HCT116 (cell line): ENCODE measurements around the gene CSTPP1. TPM values are rescaled to one million over a fixed set of nuclear protein-coding genes. Genes with fewer than 3 reads are reported as not detected.

Experiments used
- ATAC-seq: fragments of 200-7000 bp; cut with Tn5 transposase; 2 replicates; pipeline ENCODE4 v1.9.1; 2020; ENCODE audit warnings: mild to moderate bottlenecking, moderate library complexity
- BruUV-seq: library from RNA; stranded (reverse); fragments of 400-500 nt; replicated peaks from 2 replicates; lab custom pipeline; 2021; lab: Mats Ljungman, UMichigan
- CTCF ChIA-PET: fragments of 300-600 bp; sonication (Branson Sonifier 250); formaldehyde crosslinking; loops from one replicate; lab custom pipeline; 2021; ENCODE audit warnings: antibody characterized with exemption; lab: Charles Lee
- POLR2A ChIA-PET: fragments of 300-600, 350-600 bp; sonication (Branson Sonifier 250); formaldehyde crosslinking; loops from one replicate; lab custom pipeline; 2021; ENCODE audit warnings: antibody characterized with exemption; lab: Charles Lee
- RAD21 ChIA-PET, 2 experiments: fragments of 300-600 bp; sonication (Branson Sonifier 250); formaldehyde crosslinking; loops; one replicate each; lab custom pipeline; 2023; ENCODE audit warnings: low total read pairs in 2 of 2; ENCODE audit not compliant: uncharacterized antibody in 2 of 2, unreplicated experiment in 2 of 2, low non-redundant PET in 1 of 2; lab: Charles Lee
- DNase-seq: peaks from one replicate; pipeline ENCODE4 v3.0.0-alpha.2; 2010; ENCODE audit warnings: low read depth, low spot score
- H2AFZ ChIP-seq: fragments of 200-600 bp; shearing (Covaris generic), sonication (generic); 2 replicates; pipeline ENCODE4 v1.6.1; 2017; ENCODE audit warnings: low read depth, mixed run types, mixed read lengths, antibody characterized with exemption, low read length; ENCODE audit not compliant: poor library complexity, severe bottlenecking
- H3K27ac ChIP-seq: 2 replicates; pipeline ENCODE4 v1.5.1; 2012; ENCODE audit warnings: low read depth, low read length
- H3K27me3 ChIP-seq: fragments of 200-600 bp; sonication (generic); 2 replicates; pipeline ENCODE4 v1.6.1; 2016; ENCODE audit warnings: mixed run types, low read length, mixed read lengths; ENCODE audit not compliant: insufficient read depth
- H3K36me3 ChIP-seq, 2 experiments: fragments of 200-500 bp in 1 of 2; fragments of 200-600 bp in 1 of 2; sonication (Bioruptor generic) in 1 of 2; sonication (generic) in 1 of 2; 2 replicates each; pipeline versions ENCODE4 v1.5.1 to v1.6.1; 2014 to 2016; ENCODE audit warnings: low read length in 2 of 2, inconsistent platforms in 1 of 2, mixed read lengths in 1 of 2, mixed run types in 1 of 2; ENCODE audit not compliant: insufficient read depth in 2 of 2, control insufficient read depth in 1 of 2
- H3K4me1 ChIP-seq, 2 experiments: fragments of 200-600 bp in 1 of 2; sonication (generic) in 1 of 2; 2 replicates each; pipeline versions ENCODE4 v1.5.1 to v1.6.1; 2012 to 2017; ENCODE audit warnings: low read length in 2 of 2, inconsistent platforms in 1 of 2, mild to moderate bottlenecking in 1 of 2, mixed read lengths in 1 of 2, mixed run types in 1 of 2, moderate library complexity in 1 of 2; ENCODE audit not compliant: insufficient read depth in 2 of 2, control insufficient read depth in 1 of 2
- H3K4me2 ChIP-seq: fragments of 200-600 bp; sonication (generic); 2 replicates; pipeline ENCODE4 v1.6.1; 2017; ENCODE audit warnings: mixed run types, low read length, mixed read lengths
- H3K4me3 ChIP-seq, 2 experiments: fragments of 200-600 bp in 1 of 2; sonication (generic) in 1 of 2; replicated peaks in 1 of 2; 2 replicates each; pipeline ENCODE4 v1.5.1; 2011 to 2016; ENCODE audit warnings: low read length in 2 of 2, control low read depth in 1 of 2, low read depth in 1 of 2, mild to moderate bottlenecking in 1 of 2, mixed read lengths in 1 of 2, mixed run types in 1 of 2
- H3K79me2 ChIP-seq: fragments of 200-600 bp; sonication (generic); 2 replicates; pipeline ENCODE4 v1.6.1; 2017; ENCODE audit warnings: mild to moderate bottlenecking, mixed run types, low read length, moderate library complexity, mixed read lengths; ENCODE audit not compliant: insufficient read depth
- H3K9ac ChIP-seq: fragments of 200-600 bp; sonication (generic); 2 replicates; pipeline ENCODE4 v1.6.1; 2016; ENCODE audit warnings: low read length, mixed read lengths
- H3K9me2 ChIP-seq: fragments of 200-600 bp; sonication (generic), shearing (Covaris generic); 2 replicates; pipeline ENCODE4 v1.6.1; 2017; ENCODE audit warnings: mixed run types, mild to moderate bottlenecking, moderate library complexity; ENCODE audit not compliant: insufficient read depth
- H3K9me3 ChIP-seq, 2 experiments: fragments of 200-500 bp in 1 of 2; fragments of 200-600 bp in 1 of 2; sonication (Bioruptor generic) in 1 of 2; sonication (generic) in 1 of 2; 2 replicates each; pipeline ENCODE4 v1.6.1; 2014 to 2017; ENCODE audit warnings: low read length in 2 of 2, mixed read lengths in 2 of 2, inconsistent platforms in 1 of 2, low read depth in 1 of 2, mild to moderate bottlenecking in 1 of 2, mixed run types in 1 of 2, moderate library complexity in 1 of 2; ENCODE audit not compliant: control insufficient read depth in 1 of 2, insufficient read depth in 1 of 2
- H4K20me1 ChIP-seq: fragments of 200-600 bp; sonication (generic), shearing (Covaris generic); 2 replicates; pipeline ENCODE4 v1.6.1; 2017; ENCODE audit warnings: mixed run types, mild to moderate bottlenecking, moderate library complexity; ENCODE audit not compliant: insufficient read depth
- CBX3 ChIP-seq: IDR thresholded peaks from 2 replicates; pipeline ENCODE4 v1.6.1; 2012; ENCODE audit warnings: low read depth
- CEBPB ChIP-seq: IDR thresholded peaks from 2 replicates; pipeline ENCODE4 v1.6.1; 2012; ENCODE audit warnings: low read depth
- ELF1 ChIP-seq: IDR thresholded peaks from 2 replicates; pipeline ENCODE4 v1.6.1; 2012; ENCODE audit warnings: low read depth, borderline replicate concordance
- FOSL1 ChIP-seq: IDR thresholded peaks from 2 replicates; pipeline ENCODE4 v1.6.1; 2012; ENCODE audit warnings: low read depth
- JUND ChIP-seq: IDR thresholded peaks from 2 replicates; pipeline ENCODE4 v1.6.1; 2012
- POLR2AphosphoS5 ChIP-seq: IDR thresholded peaks from 2 replicates; pipeline ENCODE4 v1.6.1; 2011; ENCODE audit warnings: mild to moderate bottlenecking, low read depth, low read length, moderate library complexity
- RAD21 ChIP-seq: IDR thresholded peaks from 2 replicates; pipeline ENCODE4 v1.6.1; 2012; ENCODE audit warnings: low read depth, mild to moderate bottlenecking
- SIN3A ChIP-seq: IDR thresholded peaks from 2 replicates; pipeline ENCODE4 v1.6.1; 2012; ENCODE audit warnings: low read depth
- TCF7L2 ChIP-seq: IDR thresholded peaks from 2 replicates; pipeline ENCODE4 v1.7.0; 2011; ENCODE audit warnings: borderline replicate concordance, inconsistent platforms; ENCODE audit not compliant: insufficient read depth, insufficient read length; ENCODE audit errors: extremely low read depth
- ZFX ChIP-seq: fragments of 450-650 bp; IDR thresholded peaks from 2 replicates; pipeline ENCODE4 v1.6.1; 2017
- ZNF274 ChIP-seq: fragments of 200-500 bp; sonication (Bioruptor generic); IDR thresholded peaks from 2 replicates; pipeline ENCODE4 v1.6.1; 2014; ENCODE audit warnings: mild to moderate bottlenecking, low read depth, low read length, inconsistent platforms
- intact Hi-C: fragments of 100-400 bp; cut with micrococcal nuclease; formaldehyde crosslinking; loops from 2 replicates; pipeline ENCODE4 v1.10.0; 2022
- total RNA-seq: library from RNA; stranded (reverse); gene quantifications from one replicate; pipeline ENCODE4 v1.2.1, GENCODE V29; 2021; ENCODE audit not compliant: unreplicated experiment
- TF ChIP-seq, protein P1 (sequence below): IDR thresholded peaks from 2 replicates; pipeline ENCODE4 v1.6.1; 2012
- TF ChIP-seq, protein P2 (sequence below): IDR thresholded peaks from 2 replicates; pipeline ENCODE4 v1.6.1; 2011; ENCODE audit warnings: mild to moderate bottlenecking, low read length, moderate library complexity; ENCODE audit not compliant: insufficient replicate concordance; ENCODE audit errors: extremely low read depth
- TF ChIP-seq, protein P3 (sequence below): IDR thresholded peaks from 2 replicates; pipeline ENCODE4 v1.6.1; 2012; ENCODE audit warnings: low read depth

CSTPP1 gene
- total RNA-seq, 1 experiment from 2014 or later = 24.7 TPM

DNA sequence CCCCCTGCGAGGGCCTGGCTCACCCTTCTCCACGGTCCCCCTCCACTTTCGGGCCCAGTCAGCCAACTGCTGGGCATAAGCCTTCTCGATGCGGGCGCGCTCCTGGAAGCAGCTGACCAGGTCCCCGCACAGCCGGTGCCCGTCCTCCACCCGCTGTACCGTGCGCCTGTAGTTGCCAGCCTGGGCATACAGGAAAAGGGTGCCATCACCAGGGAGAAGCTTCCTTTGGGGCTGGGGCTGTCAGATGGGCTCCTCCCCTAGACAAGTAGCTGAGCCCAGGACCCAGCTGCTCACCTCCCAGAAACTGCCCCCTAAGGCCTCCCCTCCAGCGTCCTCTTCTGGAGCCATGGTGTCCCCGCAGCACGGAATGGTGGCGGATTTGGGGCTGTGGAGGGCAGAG is 245.8 kb downstream of the CSTPP1 start:
- ATAC-seq (no peak), DNase-seq (no peak)
- no peak overlapping the region for H3K27ac ChIP-seq
- no peak overlapping the region for H3K4me3 ChIP-seq
- no peaks in the 10 kb centered on the region; a peak in 1 of 4 replicates for H3K36me3 ChIP-seq
- ChIA-PET POLR2A (no interaction called here), RAD21 (no interaction called here), CTCF (no interaction called here)
- intact Hi-C loops = no loop called here
- no peak overlapping the region for H3K4me2 ChIP-seq
- TF ChIP-seq POLR2AphosphoS5 (no peak), CBX3 (no peak), JUND (no peak), FOSL1 (no peak), RAD21 (no peak), ZFX (no peak), ELF1 (no peak)
- TF ChIP-seq, protein P1, sequence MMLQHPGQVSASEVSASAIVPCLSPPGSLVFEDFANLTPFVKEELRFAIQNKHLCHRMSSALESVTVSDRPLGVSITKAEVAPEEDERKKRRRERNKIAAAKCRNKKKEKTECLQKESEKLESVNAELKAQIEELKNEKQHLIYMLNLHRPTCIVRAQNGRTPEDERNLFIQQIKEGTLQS = no peak
- no peaks in the 10 kb centered on the region for H3K9me3 ChIP-seq
- H3K27me3 ChIP-seq = no peaks in the 10 kb centered on the region
- H3K79me2 ChIP-seq = peaks cover 33% of the 10 kb centered on the region
- no peak overlapping the region for H2AFZ ChIP-seq
- no peaks in the 10 kb centered on the region for H3K9me2 ChIP-seq
- no peaks in the 10 kb centered on the region for H4K20me1 ChIP-seq
- H3K4me1 ChIP-seq = peaks cover 18 to 34% of the 10 kb centered on the region in 2 experiments
- no peak overlapping the region for H3K9ac ChIP-seq
- BruUV-seq = no TSS peak

DNA sequence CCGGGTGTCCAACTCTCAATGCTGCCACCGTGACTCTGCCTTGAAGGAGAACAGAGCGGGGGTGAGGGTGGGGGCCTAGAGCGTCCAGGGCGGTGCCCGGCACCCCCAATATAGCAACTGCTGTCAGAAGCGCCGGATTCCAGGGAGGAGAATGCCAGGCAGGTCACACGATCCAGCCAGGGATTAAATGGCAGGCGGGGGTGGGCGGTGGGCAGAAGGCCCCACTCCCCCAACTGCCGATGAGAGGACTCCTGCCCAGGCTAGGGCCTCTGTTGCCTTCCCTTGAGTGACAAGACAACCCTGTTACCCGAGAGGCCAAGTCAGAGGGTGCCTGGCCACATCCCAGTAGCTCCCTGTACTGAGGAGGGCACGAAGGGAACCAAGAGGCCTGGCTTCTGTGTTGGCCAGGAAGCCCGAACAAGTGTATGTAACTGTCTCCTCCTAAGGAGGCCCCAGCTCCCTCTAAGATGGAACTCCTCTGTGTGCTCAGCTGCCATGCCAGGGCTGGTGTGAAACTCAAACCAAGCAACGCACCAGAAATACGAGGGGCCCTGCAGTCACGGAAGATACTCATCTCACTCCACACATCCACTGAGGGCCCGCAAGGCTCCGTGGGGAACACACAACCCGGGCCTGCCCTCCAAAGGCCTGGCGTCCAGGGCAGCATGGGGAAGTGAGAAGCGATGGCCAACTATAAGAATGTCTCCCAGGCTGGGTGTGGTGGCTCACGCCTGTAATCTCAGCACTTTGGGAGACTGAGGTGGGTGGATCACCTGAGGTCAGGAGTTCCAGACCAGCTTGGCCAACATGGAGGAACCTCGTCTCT is 246.7 kb downstream of the CSTPP1 start:
- intact Hi-C loops = no loop called here
- Histone ChIP-seq H2AFZ (no peak overlapping the region), H3K9me2 (no peaks in the 10 kb centered on the region), H3K4me1 (peaks cover 18 to 33% of the 10 kb centered on the region in 2 experiments), H3K36me3 (no peaks in the 10 kb centered on the region; a peak in 1 of 4 replicates), H3K4me2 (no peak overlapping the region), H3K27me3 (no peaks in the 10 kb centered on the region), H3K27ac (no peak overlapping the region), H4K20me1 (no peaks in the 10 kb centered on the region), H3K79me2 (peaks cover 33% of the 10 kb centered on the region), H3K9me3 (no peaks in the 10 kb centered on the region), H3K4me3 (no peak overlapping the region), H3K9ac (no peak overlapping the region)
- ChIA-PET POLR2A (no interaction called here), RAD21 (no interaction called here), CTCF (no interaction called here)
- DNase-seq = no peak
- TF ChIP-seq CEBPB = no peak
- no peak for TF ChIP-seq ZNF274
- TF ChIP-seq FOSL1 = no peak
- TF ChIP-seq, protein P2, sequence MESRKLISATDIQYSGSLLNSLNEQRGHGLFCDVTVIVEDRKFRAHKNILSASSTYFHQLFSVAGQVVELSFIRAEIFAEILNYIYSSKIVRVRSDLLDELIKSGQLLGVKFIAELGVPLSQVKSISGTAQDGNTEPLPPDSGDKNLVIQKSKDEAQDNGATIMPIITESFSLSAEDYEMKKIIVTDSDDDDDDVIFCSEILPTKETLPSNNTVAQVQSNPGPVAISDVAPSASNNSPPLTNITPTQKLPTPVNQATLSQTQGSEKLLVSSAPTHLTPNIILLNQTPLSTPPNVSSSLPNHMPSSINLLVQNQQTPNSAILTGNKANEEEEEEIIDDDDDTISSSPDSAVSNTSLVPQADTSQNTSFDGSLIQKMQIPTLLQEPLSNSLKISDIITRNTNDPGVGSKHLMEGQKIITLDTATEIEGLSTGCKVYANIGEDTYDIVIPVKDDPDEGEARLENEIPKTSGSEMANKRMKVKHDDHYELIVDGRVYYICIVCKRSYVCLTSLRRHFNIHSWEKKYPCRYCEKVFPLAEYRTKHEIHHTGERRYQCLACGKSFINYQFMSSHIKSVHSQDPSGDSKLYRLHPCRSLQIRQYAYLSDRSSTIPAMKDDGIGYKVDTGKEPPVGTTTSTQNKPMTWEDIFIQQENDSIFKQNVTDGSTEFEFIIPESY = no peak
- no peak for TF ChIP-seq SIN3A
- TF ChIP-seq, protein P3, sequence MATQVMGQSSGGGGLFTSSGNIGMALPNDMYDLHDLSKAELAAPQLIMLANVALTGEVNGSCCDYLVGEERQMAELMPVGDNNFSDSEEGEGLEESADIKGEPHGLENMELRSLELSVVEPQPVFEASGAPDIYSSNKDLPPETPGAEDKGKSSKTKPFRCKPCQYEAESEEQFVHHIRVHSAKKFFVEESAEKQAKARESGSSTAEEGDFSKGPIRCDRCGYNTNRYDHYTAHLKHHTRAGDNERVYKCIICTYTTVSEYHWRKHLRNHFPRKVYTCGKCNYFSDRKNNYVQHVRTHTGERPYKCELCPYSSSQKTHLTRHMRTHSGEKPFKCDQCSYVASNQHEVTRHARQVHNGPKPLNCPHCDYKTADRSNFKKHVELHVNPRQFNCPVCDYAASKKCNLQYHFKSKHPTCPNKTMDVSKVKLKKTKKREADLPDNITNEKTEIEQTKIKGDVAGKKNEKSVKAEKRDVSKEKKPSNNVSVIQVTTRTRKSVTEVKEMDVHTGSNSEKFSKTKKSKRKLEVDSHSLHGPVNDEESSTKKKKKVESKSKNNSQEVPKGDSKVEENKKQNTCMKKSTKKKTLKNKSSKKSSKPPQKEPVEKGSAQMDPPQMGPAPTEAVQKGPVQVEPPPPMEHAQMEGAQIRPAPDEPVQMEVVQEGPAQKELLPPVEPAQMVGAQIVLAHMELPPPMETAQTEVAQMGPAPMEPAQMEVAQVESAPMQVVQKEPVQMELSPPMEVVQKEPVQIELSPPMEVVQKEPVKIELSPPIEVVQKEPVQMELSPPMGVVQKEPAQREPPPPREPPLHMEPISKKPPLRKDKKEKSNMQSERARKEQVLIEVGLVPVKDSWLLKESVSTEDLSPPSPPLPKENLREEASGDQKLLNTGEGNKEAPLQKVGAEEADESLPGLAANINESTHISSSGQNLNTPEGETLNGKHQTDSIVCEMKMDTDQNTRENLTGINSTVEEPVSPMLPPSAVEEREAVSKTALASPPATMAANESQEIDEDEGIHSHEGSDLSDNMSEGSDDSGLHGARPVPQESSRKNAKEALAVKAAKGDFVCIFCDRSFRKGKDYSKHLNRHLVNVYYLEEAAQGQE = no peak
- TF ChIP-seq TCF7L2 = no peak
- no peak for ATAC-seq
- no TSS peak for BruUV-seq
